Tibial nerve (tissue), 4 donors: Measurements from ENCODE around the gene AQP2.

ENCODE experiments used
- CTCF ChIP-seq, 5 experiments: fragments of 200-600 bp in 3 of 5; fragments of 450-650 bp in 2 of 5; sonication (generic) in 3 of 5; IDR thresholded peaks; one replicate each; pipeline ENCODE4 v1.5.1; 2016 to 2019; ENCODE audit warnings: antibody characterized with exemption in 5 of 5, mild to moderate bottlenecking in 3 of 5, moderate library complexity in 2 of 5
- EP300 ChIP-seq, 2 donors: sonication (generic); formaldehyde crosslinking; IDR thresholded peaks; one replicate each; pipeline ENCODE4 v1.6.1; 2017; ENCODE audit warnings: antibody characterized with exemption in 2 of 2, mild to moderate bottlenecking in 1 of 2
- POLR2A ChIP-seq, 2 donors: fragments of 450-650 bp; IDR thresholded peaks; one replicate each; pipeline ENCODE4 v1.6.1; 2017; ENCODE audit warnings: antibody characterized with exemption in 2 of 2, mild to moderate bottlenecking in 2 of 2, moderate library complexity in 2 of 2

- TF ChIP-seq CTCF (IDR thresholded peaks at IDR 0.05) (no peak), POLR2A (IDR thresholded peaks at IDR 0.05) (no peak), EP300 (IDR thresholded peaks at IDR 0.05) (no peak)
Observed at GRCh38 chr12:50006754-50007442, 56.4 kb downstream of the AQP2 start.
